Measurements from ENCODE around the gene PBX4.
"Not testable (repeated sequence)": the region's sequence is repeated elsewhere in the genome, so short reads cannot be mapped to it uniquely, and the experiment has no call there.

PBX4 gene

GRCh38 chr19:19618219-19619051, at the start of gene PBX4:
Gene PBX4 (minus strand): TSS chr19:19618687. CDS start chr19:19618629, 58 bp downstream.
- TF ChIP-seq CTCF (conservative IDR thresholded peaks at IDR 0.05), result no peak
- H3K27ac ChIP-seq, result no peak within 1 kb of the TSS; the same call in 1 of the 2 replicates

GRCh38 chr19:19665420-19665948, 47.0 kb upstream of the PBX4 start:
- not testable (repeated sequence) for H3K27ac ChIP-seq

GRCh38 chr19:19663256-19664120, 45.0 kb upstream of the PBX4 start, which contains the start of gene ATP13A1:
Gene ATP13A1 (minus strand): TSS chr19:19663676. CDS start chr19:19663666, 10 bp downstream.
- peak within 1 kb of the TSS; percentile 77 for H3K27ac ChIP-seq
- peak; percentile 14; the same call in 1 of the 2 replicates for TF ChIP-seq CTCF (conservative IDR thresholded peaks at IDR 0.05)

GRCh38 chr19:19662871-19663255, 44.4 kb upstream of the PBX4 start:
- H3K27ac ChIP-seq, result peak overlapping the region; percentile 77
- TF ChIP-seq CTCF (conservative IDR thresholded peaks at IDR 0.05), result no peak

GRCh38 chr19:19662344-19662743, 43.9 kb upstream of the PBX4 start:
- H3K27ac ChIP-seq, result no peak overlapping the region; the same call in 1 of the 2 replicates

GRCh38 chr19:19661675-19662251, 43.3 kb upstream of the PBX4 start:
- H3K27ac ChIP-seq, result no peak overlapping the region

More at GRCh38 chr19:19662344-19662743, 43.9 kb upstream of the PBX4 start:
- TF ChIP-seq CTCF (conservative IDR thresholded peaks at IDR 0.05), result no peak

More at GRCh38 chr19:19661675-19662251, 43.3 kb upstream of the PBX4 start:
- TF ChIP-seq CTCF (conservative IDR thresholded peaks at IDR 0.05), result no peak

Measured in VCaP (cell line).